Stimulated activated CD4-positive, alpha-beta T cell treated with anti-CD3 and anti-CD28 coated beads, Interleukin-2, amount 100 ng/mL, for 48 hours (primary cell): Measurements from ENCODE around the gene FKBP11.
"Not testable (repeated sequence)": the region's sequence is repeated elsewhere in the genome, so short reads cannot be mapped to it uniquely, and the experiment has no call there.

ENCODE experiments used
- DNase-seq, 2 donors: peaks; one replicate each; pipeline ENCODE4 v3.0.0-alpha.2; 2020

Gene FKBP11

GRCh38 chr12:48903982-48904411, 21.3 kb downstream of the FKBP11 start:
- peak; percentile 83 to 86 for DNase-seq

- no peak for DNase-seq
Observed at GRCh38 chr12:48903363-48903981, 21.8 kb downstream of the FKBP11 start.

- DNase-seq = no peak
Observed at GRCh38 chr12:48901278-48901677, 24.0 kb downstream of the FKBP11 start.

GRCh38 chr12:48899651-48900050, 25.6 kb downstream of the FKBP11 start:
- DNase-seq = no peak

GRCh38 chr12:48894271-48894670, 31.0 kb downstream of the FKBP11 start:
- DNase-seq = no peak

- DNase-seq = peak; percentile 74 to 78
Observed at GRCh38 chr12:48890657-48891418, 34.5 kb downstream of the FKBP11 start.

GRCh38 chr12:48889679-48890078, 35.6 kb downstream of the FKBP11 start:
- no peak for DNase-seq

GRCh38 chr12:48883305-48884161, 41.8 kb downstream of the FKBP11 start:
- no peak for DNase-seq

- no peak for DNase-seq
Observed at GRCh38 chr12:48882972-48883304, 42.4 kb downstream of the FKBP11 start.

- no peak for DNase-seq
Observed at GRCh38 chr12:48882315-48882687, 43.0 kb downstream of the FKBP11 start.

- no peak for DNase-seq
Observed at GRCh38 chr12:48881686-48882314, 43.5 kb downstream of the FKBP11 start.

- no peak for DNase-seq
Observed at GRCh38 chr12:48880647-48881046, 44.6 kb downstream of the FKBP11 start.

GRCh38 chr12:48878548-48878947, 46.7 kb downstream of the FKBP11 start:
- no peak for DNase-seq

- no peak for DNase-seq
Observed at GRCh38 chr12:48875944-48876515, 49.3 kb downstream of the FKBP11 start.

GRCh38 chr12:48873534-48873933, 51.8 kb downstream of the FKBP11 start:
- not testable (repeated sequence) for DNase-seq

- DNase-seq = no peak
Observed at GRCh38 chr12:48873096-48873495, 52.2 kb downstream of the FKBP11 start.
